ENCODE data around the gene LDB2. TPM values are rescaled to one million over a fixed set of nuclear protein-coding genes. Genes with fewer than 3 reads are reported as not detected.

Gene LDB2
- total RNA-seq, 4 donors from 2014 or later = 33.7 to 191 (median 43.5) TPM

DNA sequence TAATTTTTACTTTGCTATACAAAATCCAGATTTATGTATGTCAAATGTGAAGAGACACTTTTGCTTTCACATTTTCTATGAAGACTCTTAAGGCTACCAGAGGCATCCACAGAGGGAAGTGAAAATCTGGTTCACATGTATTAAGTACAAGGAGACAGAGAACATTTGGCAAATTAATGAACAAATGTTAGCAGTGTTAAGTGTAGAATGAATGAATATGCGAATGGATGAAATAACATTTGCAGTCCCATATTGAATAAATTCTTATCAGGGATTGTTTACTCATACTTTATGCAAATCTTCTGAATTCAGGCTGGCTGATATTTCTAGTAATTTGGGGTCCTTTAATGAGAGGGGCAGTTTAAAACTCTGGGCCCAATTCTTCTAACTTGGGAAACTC, 159.9 kb downstream of the LDB2 start:
- TF ChIP-seq, protein P1, sequence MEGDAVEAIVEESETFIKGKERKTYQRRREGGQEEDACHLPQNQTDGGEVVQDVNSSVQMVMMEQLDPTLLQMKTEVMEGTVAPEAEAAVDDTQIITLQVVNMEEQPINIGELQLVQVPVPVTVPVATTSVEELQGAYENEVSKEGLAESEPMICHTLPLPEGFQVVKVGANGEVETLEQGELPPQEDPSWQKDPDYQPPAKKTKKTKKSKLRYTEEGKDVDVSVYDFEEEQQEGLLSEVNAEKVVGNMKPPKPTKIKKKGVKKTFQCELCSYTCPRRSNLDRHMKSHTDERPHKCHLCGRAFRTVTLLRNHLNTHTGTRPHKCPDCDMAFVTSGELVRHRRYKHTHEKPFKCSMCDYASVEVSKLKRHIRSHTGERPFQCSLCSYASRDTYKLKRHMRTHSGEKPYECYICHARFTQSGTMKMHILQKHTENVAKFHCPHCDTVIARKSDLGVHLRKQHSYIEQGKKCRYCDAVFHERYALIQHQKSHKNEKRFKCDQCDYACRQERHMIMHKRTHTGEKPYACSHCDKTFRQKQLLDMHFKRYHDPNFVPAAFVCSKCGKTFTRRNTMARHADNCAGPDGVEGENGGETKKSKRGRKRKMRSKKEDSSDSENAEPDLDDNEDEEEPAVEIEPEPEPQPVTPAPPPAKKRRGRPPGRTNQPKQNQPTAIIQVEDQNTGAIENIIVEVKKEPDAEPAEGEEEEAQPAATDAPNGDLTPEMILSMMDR (IDR thresholded peaks at IDR 0.05) = no peak
- DNase-seq (ENCODE audit: low spot score) (no peak), ATAC-seq (ENCODE audit: low FRiP score) (no peak)

DNA sequence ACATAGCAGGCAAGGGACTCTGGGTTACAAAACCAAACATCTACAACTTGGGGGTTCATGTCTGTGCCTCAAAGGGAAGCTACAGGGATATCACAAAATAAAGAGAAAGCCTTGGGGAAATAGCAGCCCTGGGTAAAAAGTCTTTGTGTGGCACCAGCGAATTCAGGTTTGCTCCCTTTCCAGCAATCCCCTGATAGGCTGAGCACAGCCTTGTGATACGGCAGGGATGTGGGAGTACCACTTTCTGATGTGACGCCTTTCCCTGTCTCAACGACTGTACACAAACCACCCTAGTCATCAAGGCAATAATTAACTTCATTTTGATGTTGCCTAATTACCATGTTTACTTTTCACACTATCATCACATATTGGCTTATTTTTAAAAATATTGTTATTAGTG, 164.9 kb downstream of the LDB2 start:
- ATAC-seq (ENCODE audit: low FRiP score) = no peak
- TF ChIP-seq, protein P1 (IDR thresholded peaks at IDR 0.05) = no peak
- no peak for DNase-seq (ENCODE audit: low spot score)

DNA sequence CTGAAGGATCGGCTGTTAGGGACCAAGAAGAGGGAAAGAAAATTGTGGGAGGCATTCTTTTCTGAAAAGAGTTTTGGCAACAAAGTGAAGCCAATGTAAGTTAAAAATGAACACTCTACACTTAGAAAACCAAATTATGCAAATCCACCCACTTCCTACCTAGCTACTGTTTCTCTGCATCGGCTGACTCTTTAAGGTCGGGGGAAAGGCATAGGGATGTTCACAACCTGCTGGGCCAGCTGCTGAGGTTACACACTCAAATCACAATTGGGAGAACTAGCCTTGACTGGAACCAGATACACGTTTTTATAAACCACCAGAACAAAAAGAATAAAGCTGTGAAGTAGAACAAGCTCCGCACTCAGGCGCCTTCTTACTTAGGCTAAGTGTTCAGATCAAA, 165.7 kb downstream of the LDB2 start:
- TF ChIP-seq, protein P1 (IDR thresholded peaks at IDR 0.05) = no peak
- ATAC-seq (ENCODE audit: low FRiP score) = no peak
- DNase-seq (ENCODE audit: low spot score) = no peak

DNA sequence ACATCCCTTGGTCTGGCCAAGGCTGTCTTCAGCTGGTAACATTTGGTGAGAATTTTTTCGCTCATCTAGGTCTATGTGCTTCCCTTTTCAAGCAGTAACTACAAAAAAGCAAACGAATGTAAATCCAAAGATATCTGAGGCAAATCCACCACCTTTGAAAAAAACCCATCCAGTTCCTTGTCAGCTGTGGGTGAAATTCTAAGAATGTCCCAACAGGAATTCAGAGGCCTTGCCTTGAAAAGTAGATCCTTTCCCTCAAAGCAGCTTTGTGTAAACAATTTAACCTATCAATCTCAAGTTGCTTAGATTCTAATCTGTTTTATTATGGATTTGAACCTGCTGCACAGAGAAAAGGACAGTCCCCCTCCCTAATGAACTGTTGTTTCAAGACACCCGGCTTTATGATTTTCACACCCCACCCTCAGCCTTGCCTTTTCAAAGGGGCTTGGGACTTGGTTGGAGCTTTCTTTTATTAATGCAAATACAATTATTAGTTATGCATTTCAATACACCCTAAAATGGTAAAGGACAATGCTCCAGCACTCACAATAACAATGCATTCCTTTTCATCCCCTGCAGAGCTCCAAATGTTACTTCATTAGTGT, 166.6 kb downstream of the LDB2 start:
- no peak for DNase-seq (ENCODE audit: low spot score)
- no peak for ATAC-seq (ENCODE audit: low FRiP score)
- TF ChIP-seq, protein P1 (IDR thresholded peaks at IDR 0.05) = no peak

DNA sequence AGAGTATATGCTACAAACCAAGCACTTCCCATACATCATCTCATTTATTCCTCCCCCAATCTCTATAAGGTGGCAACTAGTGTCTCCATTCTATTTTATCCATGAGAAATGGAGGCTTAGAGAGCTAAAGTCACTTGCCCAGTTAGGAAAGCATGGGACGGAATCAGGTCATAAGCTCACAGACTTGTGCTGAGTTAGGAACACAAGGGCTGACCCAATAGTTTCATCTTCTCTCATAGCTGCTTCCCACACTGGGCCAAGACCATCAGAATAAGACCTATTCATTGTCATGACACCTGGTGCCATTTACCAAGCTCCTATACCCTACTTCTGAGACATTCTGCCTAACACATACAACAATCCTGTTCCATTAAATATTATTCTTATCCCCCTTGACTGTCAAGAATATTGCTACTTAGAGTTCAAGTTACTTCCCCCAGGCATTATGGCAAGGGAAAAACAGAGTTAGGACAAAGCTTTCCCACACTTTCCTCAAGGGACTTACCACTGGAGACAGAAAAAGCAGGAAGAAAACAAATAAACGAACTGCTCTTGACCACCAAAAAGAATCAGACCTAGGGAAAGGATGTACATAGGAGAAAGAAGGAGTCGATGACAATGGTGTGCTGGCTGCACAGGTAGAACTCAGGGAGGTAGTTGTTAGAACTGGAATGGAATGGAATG, 167.8 kb downstream of the LDB2 start:
- TF ChIP-seq, protein P1 (IDR thresholded peaks at IDR 0.05) = no peak
- ATAC-seq (ENCODE audit: low FRiP score) (no peak), DNase-seq (ENCODE audit: low spot score) (no peak)

- TF ChIP-seq, protein P1 (IDR thresholded peaks at IDR 0.05) = no peak
- no peak for DNase-seq (ENCODE audit: low spot score)
- no peak for ATAC-seq (ENCODE audit: low FRiP score)
Observed at GRCh38 chr4:16729336-16729735, 169.1 kb downstream of the LDB2 start.

DNA sequence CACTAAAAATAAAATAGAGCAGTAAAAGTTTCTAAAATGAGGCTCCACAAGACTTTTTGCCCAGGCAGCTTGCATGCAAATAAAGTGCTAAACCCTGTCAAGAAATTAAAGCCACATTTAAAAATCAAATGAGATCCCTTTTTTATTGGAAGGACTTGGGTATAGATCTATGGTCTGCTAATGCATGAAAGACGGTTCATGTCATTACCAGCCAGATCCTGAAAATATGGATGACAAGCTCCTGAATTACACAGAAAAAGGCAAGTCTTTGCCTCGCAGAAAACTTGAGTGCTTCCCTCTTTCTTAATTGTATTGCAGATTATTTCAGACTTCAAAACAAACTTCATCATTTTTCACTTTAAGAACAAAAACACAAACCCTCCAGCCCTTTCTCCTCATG, 169.6 kb downstream of the LDB2 start:
- TF ChIP-seq, protein P1 (IDR thresholded peaks at IDR 0.05) = no peak
- ATAC-seq (ENCODE audit: low FRiP score) = no peak
- no peak for DNase-seq (ENCODE audit: low spot score)
